Liver (tissue), 9 donors: ENCODE results near the gene MAP4K4. TPM values are rescaled to one million over a fixed set of nuclear protein-coding genes. Genes with fewer than 3 reads are reported as not detected.

ENCODE experiments used
- DNase-seq: peaks from one replicate; pipeline ENCODE4 v3.0.0-alpha.2; 2017; ENCODE audit warnings: low spot score
- H3K27ac ChIP-seq, 2 donors: one replicate each; pipeline ENCODE4 v1.7.0; 2013; ENCODE audit warnings: inconsistent platforms in 2 of 2, low read length in 2 of 2, control low read depth in 1 of 2, low read depth in 1 of 2, mild to moderate bottlenecking in 1 of 2
- H3K27me3 ChIP-seq, 4 donors: one replicate each; pipeline versions ENCODE4 v1.6.1 to v1.7.0; 2013; ENCODE audit warnings: low read length in 3 of 4, inconsistent platforms in 1 of 4, mild to moderate bottlenecking in 1 of 4, moderate library complexity in 1 of 4; ENCODE audit not compliant: control insufficient read depth in 4 of 4, insufficient read depth in 4 of 4
- H3K36me3 ChIP-seq, 4 donors: one replicate each; pipeline versions ENCODE4 v1.6.1 to v1.7.0; 2013; ENCODE audit warnings: low read length in 3 of 4, mild to moderate bottlenecking in 3 of 4, low read depth in 1 of 4, moderate library complexity in 1 of 4; ENCODE audit not compliant: control insufficient read depth in 4 of 4, insufficient read depth in 3 of 4
- H3K4me1 ChIP-seq, 4 donors: one replicate each; pipeline versions ENCODE4 v1.6.1 to v1.7.0; 2013; ENCODE audit warnings: low read length in 3 of 4, mild to moderate bottlenecking in 3 of 4, moderate library complexity in 1 of 4; ENCODE audit not compliant: control insufficient read depth in 4 of 4, insufficient read depth in 4 of 4
- H3K4me3 ChIP-seq, 3 donors: one replicate each; pipeline versions ENCODE4 v1.6.1 to v1.7.0; 2013; ENCODE audit warnings: low read length in 3 of 3, control low read depth in 1 of 3, low read depth in 1 of 3, mild to moderate bottlenecking in 1 of 3
- H3K9ac ChIP-seq, 2 donors: one replicate each; pipeline ENCODE4 v1.7.0; 2013; ENCODE audit warnings: low read length in 2 of 2, mild to moderate bottlenecking in 2 of 2, moderate library complexity in 2 of 2, control low read depth in 1 of 2, low read depth in 1 of 2
- H3K9me3 ChIP-seq, 4 donors: one replicate each; pipeline versions ENCODE4 v1.6.1 to v1.7.0; 2013; ENCODE audit warnings: low read length in 3 of 4; ENCODE audit not compliant: control insufficient read depth in 4 of 4
- EGR1 ChIP-seq, 2 donors: IDR thresholded peaks; 2 replicates each; pipeline ENCODE4 v1.6.1; 2016 to 2018; ENCODE audit warnings: antibody characterized with exemption in 2 of 2, low read depth in 2 of 2
- FOXA2 ChIP-seq: IDR thresholded peaks from 2 replicates; pipeline ENCODE4 v1.6.1; 2016; ENCODE audit warnings: antibody characterized with exemption
- TAF1 ChIP-seq: conservative IDR thresholded peaks from 2 replicates; pipeline ENCODE4 v1.6.1; 2016; ENCODE audit warnings: antibody characterized with exemption, mild to moderate bottlenecking
- WGBS: extraction: QIAGEN DNeasy Blood & Tissue Kit; methylation state at CpG from one replicate; pipeline ENCODE4 v1.1.7; 2013; 5-methylcytosine and 5-hydroxymethylcytosine counted together
- polyA plus RNA-seq, 2 donors: library from polyadenylated mRNA; stranded (reverse) in 1 of 2; unstranded in 1 of 2; fragments of 200-250 nt in 1 of 2; fragments of >200 nt in 1 of 2; fragmentation: Nextera tagmentation in 1 of 2; extraction: Ambion mirVana in 1 of 2; gene quantifications; one replicate each; pipeline versions ENCODE4 v1.2.1 to v1.2.3, GENCODE V29; 2013 to 2015
- total RNA-seq, 2 donors: library from RNA; depleted of rRNA; stranded (reverse); fragments of >200 nt; gene quantifications; one replicate each; pipeline ENCODE4 v1.2.3, GENCODE V29; 2014
- donor health status: healthy.
- donor health status: healthy.
- donor health status: healthy.
- donor health status: healthy.
- donor health status: healthy.

The MAP4K4 gene
- total and polyA plus RNA-seq, 4 donors: 9.1 to 40.0 (median 23.6) TPM

DNA sequence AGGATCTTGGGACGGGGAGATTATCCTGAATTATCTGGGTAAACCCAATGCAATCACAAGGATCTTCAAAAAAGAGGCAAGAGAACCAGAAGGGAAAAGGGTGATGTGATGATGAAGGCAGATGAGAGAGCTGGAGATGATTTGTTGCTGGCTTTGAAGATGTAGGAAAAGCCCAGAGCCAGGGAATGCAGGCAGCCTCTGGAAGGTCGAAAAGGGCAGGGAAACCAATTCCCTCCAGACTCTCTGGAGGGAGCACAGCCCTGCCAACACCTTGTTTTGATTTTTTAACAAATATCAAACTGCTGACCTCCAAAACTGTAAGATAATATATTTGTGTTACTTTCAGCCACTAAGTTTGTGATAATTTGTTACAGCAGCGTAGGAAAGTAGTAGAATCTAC lies 245.3 kb downstream of the MAP4K4 start:
- no peak for DNase-seq
- no peak for TF ChIP-seq TAF1
- no peak for TF ChIP-seq FOXA2
- TF ChIP-seq EGR1 (IDR thresholded peaks at IDR 0.05; ENCODE audit: low read depth in 2 of 2): no peak
- Histone ChIP-seq H3K9ac (no peak overlapping the region), H3K4me3 (no peak overlapping the region), H3K27ac (no peak overlapping the region), H3K9me3 (no peaks in the 10 kb centered on the region), H3K27me3 (no peaks in the 10 kb centered on the region), H3K4me1 (peaks cover 0 to 7% (median 0%) of the 10 kb centered on the region in 4 donors), H3K36me3 (no peaks in the 10 kb centered on the region)
- 84% methylated on average over 3 of the region's 3 CpGs for WGBS

Other genes starting within 250 kb of the MAP4K4 start
- gene RFX8, start 222.6 kb upstream of the MAP4K4 start, total RNA-seq: under 1 TPM; 0.08 to 0.09 TPM
- gene RFX8, start 222.6 kb upstream of the MAP4K4 start, polyA plus RNA-seq: under 1 TPM in 1 of 2 donors, not detected in 1; 0.09 TPM